Calu3 (cell line): ENCODE measurements around the gene SLC37A1. TPM values are rescaled to one million over a fixed set of nuclear protein-coding genes. Genes with fewer than 3 reads are reported as not detected.

Experiments
- BruUV-seq: library from RNA; stranded (reverse); fragments of 400-500 nt; replicated peaks from 2 replicates; lab custom pipeline; 2021; lab: Mats Ljungman, UMichigan
- CTCF ChIA-PET: fragments of 300-600 bp; sonication (Branson Sonifier 250); formaldehyde crosslinking; loops from one replicate; lab custom pipeline; 2022; ENCODE audit warnings: antibody characterized with exemption; lab: Charles Lee
- DNase-seq: peaks from one replicate; pipeline ENCODE4 v3.0.0; 2022
- H3K27ac Mint-ChIP-seq: one replicate; pipeline ENCODE4 v1.8.0; 2022; ENCODE audit warnings: mixed read lengths; ENCODE audit not compliant: unreplicated experiment
- H3K27me3 Mint-ChIP-seq: one replicate; pipeline ENCODE4 v1.8.0; 2022; ENCODE audit warnings: mixed read lengths; ENCODE audit not compliant: unreplicated experiment
- H3K36me3 Mint-ChIP-seq: one replicate; pipeline ENCODE4 v1.8.0; 2022; ENCODE audit warnings: mild to moderate bottlenecking, moderate library complexity, mixed read lengths; ENCODE audit not compliant: insufficient read depth, unreplicated experiment
- H3K4me1 Mint-ChIP-seq: one replicate; pipeline ENCODE4 v1.8.0; 2022; ENCODE audit warnings: mild to moderate bottlenecking, low read depth, mixed read lengths; ENCODE audit not compliant: unreplicated experiment
- H3K4me3 Mint-ChIP-seq: one replicate; pipeline ENCODE4 v1.8.0; 2022; ENCODE audit warnings: mild to moderate bottlenecking, low read depth, moderate library complexity, mixed read lengths; ENCODE audit not compliant: unreplicated experiment
- H3K9me3 Mint-ChIP-seq: one replicate; pipeline ENCODE4 v1.8.0; 2022; ENCODE audit warnings: low read depth, mixed read lengths; ENCODE audit not compliant: unreplicated experiment
- CTCF ChIP-seq: fragments of 200-600 bp; IDR thresholded peaks from one replicate; pipeline ENCODE4 v1.8.0; 2022; ENCODE audit warnings: antibody characterized with exemption; ENCODE audit not compliant: unreplicated experiment
- intact Hi-C: fragments of 100-400 bp; cut with micrococcal nuclease; formaldehyde crosslinking; loops from one replicate; pipeline ENCODE4 v1.10.0; 2022; ENCODE audit not compliant: unreplicated experiment
- total RNA-seq: library from RNA; stranded (reverse); gene quantifications from 2 replicates; pipeline ENCODE4 v1.2.3, GENCODE V29; 2022

Gene SLC37A1
- total RNA-seq, 1 experiment from 2014 or later, result 24.9 TPM

GRCh38 chr21:42500225-42500624 is 13.4 kb upstream of the SLC37A1 start:
- no peak for DNase-seq
- CTCF ChIA-PET, result no interaction called here
- no peaks in the 10 kb centered on the region for H3K27me3 Mint-ChIP-seq
- H3K36me3 Mint-ChIP-seq, result peaks cover 16% of the 10 kb centered on the region
- H3K9me3 Mint-ChIP-seq, result no peaks in the 10 kb centered on the region
- intact Hi-C loops, result no loop called here
- H3K27ac Mint-ChIP-seq, result peak overlapping the region; percentile 34
- H3K4me1 Mint-ChIP-seq, result peaks cover 18% of the 10 kb centered on the region
- no peak overlapping the region for H3K4me3 Mint-ChIP-seq
- no TSS peak for BruUV-seq
- no peak for TF ChIP-seq CTCF

GRCh38 chr21:42500736-42501135 is 12.9 kb upstream of the SLC37A1 start:
- no peak for TF ChIP-seq CTCF
- DNase-seq, result no peak
- CTCF ChIA-PET, result no interaction called here
- intact Hi-C loops, result no loop called here
- peak overlapping the region; percentile 34 for H3K27ac Mint-ChIP-seq
- BruUV-seq, result no TSS peak
- no peaks in the 10 kb centered on the region for H3K27me3 Mint-ChIP-seq
- H3K36me3 Mint-ChIP-seq, result peaks cover 14% of the 10 kb centered on the region
- peaks cover 18% of the 10 kb centered on the region for H3K4me1 Mint-ChIP-seq
- no peaks in the 10 kb centered on the region for H3K9me3 Mint-ChIP-seq
- H3K4me3 Mint-ChIP-seq, result no peak overlapping the region

GRCh38 chr21:42503711-42504110 is 9.9 kb upstream of the SLC37A1 start:
- Mint-ChIP-seq H3K9me3 (no peaks in the 10 kb centered on the region), H3K36me3 (no peaks in the 10 kb centered on the region), H3K4me1 (peaks cover 11% of the 10 kb centered on the region), H3K27me3 (no peaks in the 10 kb centered on the region), H3K27ac (no peak overlapping the region), H3K4me3 (no peak overlapping the region)
- CTCF ChIA-PET, result no interaction called here
- BruUV-seq, result no TSS peak
- intact Hi-C loops, result no loop called here
- no peak for DNase-seq
- no peak for TF ChIP-seq CTCF

GRCh38 chr21:42505090-42505726 is 8.4 kb upstream of the SLC37A1 start:
- H3K4me3 Mint-ChIP-seq, result no peak overlapping the region
- no TSS peak for BruUV-seq
- H3K27me3 Mint-ChIP-seq, result no peaks in the 10 kb centered on the region
- DNase-seq, result no peak
- no peaks in the 10 kb centered on the region for H3K36me3 Mint-ChIP-seq
- H3K27ac Mint-ChIP-seq, result no peak overlapping the region
- no peak for TF ChIP-seq CTCF
- CTCF ChIA-PET, result no interaction called here
- H3K4me1 Mint-ChIP-seq, result peaks cover 15% of the 10 kb centered on the region
- intact Hi-C loops, result no loop called here
- H3K9me3 Mint-ChIP-seq, result no peaks in the 10 kb centered on the region
